HG03571 (cell line): ENCODE data around the gene IGSF21.
"Not testable (repeated sequence)": the region's sequence is repeated elsewhere in the genome, so short reads cannot be mapped to it uniquely, and the experiment has no call there.

ENCODE experiments used
- ATAC-seq: cut with Tn5 transposase; IDR thresholded peaks from one replicate; pipeline ENCODE4 v1.9.1; 2021; ENCODE audit not compliant: unreplicated experiment

IGSF21 gene

DNA sequence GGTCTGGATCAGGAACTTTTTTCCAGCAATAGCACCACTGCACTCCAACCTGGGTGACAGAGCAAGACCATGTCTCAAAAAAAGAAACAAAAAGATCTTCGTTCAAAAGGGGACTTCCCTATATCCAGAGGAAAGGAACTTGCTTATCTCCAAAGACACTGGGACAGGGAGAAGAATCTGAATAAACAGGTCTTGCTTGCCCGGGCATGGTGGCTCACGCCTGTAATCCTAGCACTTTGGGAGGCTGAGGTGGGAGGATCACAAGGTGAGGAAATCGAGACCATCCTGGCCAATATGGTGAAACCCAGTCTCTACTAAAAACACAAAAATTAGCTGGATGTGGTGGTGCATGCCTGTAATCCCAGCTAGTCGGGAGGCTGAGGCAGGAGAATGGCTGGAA, 308.5 kb downstream of the IGSF21 start:
- not testable (repeated sequence) for ATAC-seq

DNA sequence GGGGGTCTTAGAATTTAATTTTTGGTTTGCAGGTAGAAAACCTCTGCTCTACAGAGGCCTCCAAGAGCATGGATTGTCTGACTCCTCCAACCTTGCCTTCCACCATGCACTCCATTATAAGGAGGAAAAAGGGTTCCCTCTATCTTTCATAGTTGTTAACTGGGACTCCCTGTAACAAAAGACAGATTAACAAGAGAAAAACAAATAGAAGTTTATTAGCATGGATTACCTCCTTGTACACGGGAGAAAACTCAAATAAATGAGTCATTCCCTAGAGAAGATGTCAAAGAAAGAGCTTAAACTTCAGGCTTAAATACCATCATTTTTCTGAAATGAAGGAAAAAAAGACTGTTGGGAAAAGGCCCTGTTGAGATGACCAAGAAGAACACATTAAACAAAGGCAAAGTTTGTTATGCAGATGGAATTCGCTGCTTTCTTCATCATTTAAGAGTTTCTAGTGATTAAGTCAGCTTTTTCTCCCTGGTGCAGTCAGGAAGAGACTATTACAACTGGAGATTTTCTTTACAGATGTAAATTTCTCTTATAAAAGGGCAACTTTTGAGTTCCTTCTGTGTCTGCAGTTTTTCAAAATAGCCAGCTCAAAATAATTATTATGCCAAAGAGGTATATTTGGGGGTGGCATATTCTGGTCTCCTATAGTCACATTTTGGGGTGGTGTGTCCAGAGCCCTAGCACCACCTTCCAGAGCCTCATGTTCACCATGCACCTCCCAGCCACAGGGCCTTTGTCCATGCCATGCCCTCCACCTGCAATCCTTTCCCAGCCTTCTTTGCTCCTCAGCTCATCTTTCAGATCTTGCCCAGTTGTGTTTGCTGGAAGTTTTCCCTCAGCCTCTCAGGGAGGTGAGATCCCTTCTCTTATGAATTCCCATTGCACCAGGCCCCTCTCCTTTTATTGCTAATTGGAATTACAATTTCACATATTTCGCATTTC, 310.0 kb downstream of the IGSF21 start:
- ATAC-seq = no peak

DNA sequence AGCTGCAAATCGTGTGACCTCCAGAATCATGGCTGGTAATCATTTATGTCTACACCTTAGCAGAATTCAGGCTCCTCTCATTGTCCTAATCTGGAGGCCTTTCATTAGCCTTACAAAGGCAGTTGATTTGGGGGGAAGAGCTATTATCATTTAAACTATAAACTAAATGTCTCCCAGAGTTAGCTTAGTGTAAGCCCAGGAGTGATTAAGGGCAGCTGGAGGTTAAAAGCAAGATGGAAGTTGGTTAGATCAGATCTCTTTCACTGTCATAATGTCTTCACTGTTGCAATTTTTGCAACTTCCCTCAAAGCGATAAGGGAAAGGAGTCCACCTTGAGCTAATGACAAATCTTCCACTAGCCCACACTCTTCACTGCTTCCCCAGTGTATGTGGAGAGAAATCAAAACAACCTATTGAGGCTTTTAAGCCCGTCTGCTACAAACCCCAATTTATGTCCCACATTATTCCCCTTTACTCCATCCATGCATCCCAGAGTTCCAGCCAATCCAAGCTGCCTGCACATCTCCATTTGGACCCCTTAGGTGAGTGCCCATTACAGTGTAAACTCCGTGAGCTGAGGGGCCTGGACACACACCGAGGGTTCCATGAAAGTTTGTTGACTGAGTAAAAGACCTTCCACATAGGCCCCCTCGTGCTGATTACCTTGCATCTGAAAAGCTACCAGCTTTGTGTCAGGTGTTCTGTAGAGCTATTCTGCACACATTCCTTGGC, 311.7 kb downstream of the IGSF21 start:
- no peak for ATAC-seq

GRCh38 chr1:18419845-18420184, 312.2 kb downstream of the IGSF21 start:
- ATAC-seq = no peak

GRCh38 chr1:18422076-18422777, 314.6 kb downstream of the IGSF21 start:
- no peak for ATAC-seq

DNA sequence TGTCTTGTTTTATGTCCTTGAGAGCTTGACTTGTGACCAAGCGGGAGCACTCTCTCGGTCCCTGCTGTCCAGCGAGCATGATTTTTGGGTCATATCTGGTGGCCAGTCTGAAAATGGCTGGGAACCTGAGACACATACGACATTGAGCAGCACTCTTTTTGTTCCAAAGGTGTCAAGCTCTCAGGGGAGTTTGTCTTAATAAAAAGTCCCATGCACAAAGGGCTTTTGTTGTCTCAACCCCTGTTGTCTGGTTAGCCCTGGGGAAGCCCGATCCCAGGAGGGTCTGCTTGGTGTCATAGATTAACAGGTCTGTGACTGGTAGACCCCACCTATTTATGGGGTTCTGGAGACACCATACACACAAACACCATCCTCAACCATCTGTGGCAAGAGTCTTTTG, 315.4 kb downstream of the IGSF21 start:
- ATAC-seq = no peak

DNA sequence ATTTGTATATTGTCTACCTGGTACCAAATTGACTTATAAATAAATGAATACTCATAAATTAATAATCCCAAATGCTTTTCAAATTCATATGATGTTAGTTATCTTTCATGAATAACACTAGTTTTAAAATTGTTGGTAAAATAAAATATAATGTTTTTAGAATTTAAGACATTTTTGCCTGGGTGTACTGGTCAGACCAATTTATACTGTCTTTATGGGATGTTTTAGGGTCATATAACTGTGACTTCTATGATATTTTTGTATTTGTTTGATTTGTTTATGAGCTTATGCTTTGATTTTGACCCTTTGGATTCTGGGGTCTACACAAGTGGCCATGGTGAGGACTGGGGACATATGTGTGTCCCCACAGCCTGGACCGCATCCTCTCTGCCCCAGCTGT, 319.0 kb downstream of the IGSF21 start:
- ATAC-seq = no peak
